ENCODE data around the gene TBX2.

TBX2 gene

GRCh38 chr17:61458000-61458399 lies 58.4 kb downstream of the TBX2 start:
- H3K9me3 ChIP-seq (ENCODE audit: insufficient read depth, low read depth, low read length), result no peaks in the 10 kb centered on the region
- H3K36me3 ChIP-seq (ENCODE audit: insufficient read depth, low read length), result no peaks in the 10 kb centered on the region
- H3K27me3 ChIP-seq (ENCODE audit: insufficient read depth, low read length, poor library complexity, severe bottlenecking), result no peaks in the 10 kb centered on the region
- no peaks in the 10 kb centered on the region for H3F3A ChIP-seq (ENCODE audit: low read depth)
- no peak overlapping the region for H2AFZ ChIP-seq (ENCODE audit: low read length)
- no peaks in the 10 kb centered on the region for H3K79me2 ChIP-seq (ENCODE audit: insufficient read depth, low read length)
- H4K20me1 ChIP-seq (ENCODE audit: insufficient read depth, low read length, poor library complexity, severe bottlenecking), result no peaks in the 10 kb centered on the region
- TF ChIP-seq CTCF (conservative IDR thresholded peaks at IDR 0.05; ENCODE audit: low read length) (no peak), EZH2phosphoT487 (IDR thresholded peaks at IDR 0.05; ENCODE audit: borderline replicate concordance) (no peak)
- no peaks in the 10 kb centered on the region for H3K9me2 ChIP-seq (replicated peaks; ENCODE audit: low read depth, low read length)
- no peak overlapping the region for H3K4me2 ChIP-seq (ENCODE audit: low read depth, low read length, poor library complexity, severe bottlenecking)
- peaks cover 17% of the 10 kb centered on the region for H3K4me1 ChIP-seq (ENCODE audit: insufficient read depth, low read length, poor library complexity, severe bottlenecking)
- H3K9ac ChIP-seq (ENCODE audit: low read depth, low read length, poor library complexity, severe bottlenecking), result no peak overlapping the region
- H3K4me3 ChIP-seq (ENCODE audit: low read length, poor library complexity, severe bottlenecking), result no peak overlapping the region

- no peaks in the 10 kb centered on the region for H3K27me3 ChIP-seq (ENCODE audit: insufficient read depth, low read length, poor library complexity, severe bottlenecking)
- H3K4me1 ChIP-seq (ENCODE audit: insufficient read depth, low read length, poor library complexity, severe bottlenecking), result peaks cover 17% of the 10 kb centered on the region
- H3K9me3 ChIP-seq (ENCODE audit: insufficient read depth, low read depth, low read length), result no peaks in the 10 kb centered on the region
- no peak overlapping the region for H3K9ac ChIP-seq (ENCODE audit: low read depth, low read length, poor library complexity, severe bottlenecking)
- no peaks in the 10 kb centered on the region for H3K79me2 ChIP-seq (ENCODE audit: insufficient read depth, low read length)
- no peak overlapping the region for H2AFZ ChIP-seq (ENCODE audit: low read length)
- H3K9me2 ChIP-seq (replicated peaks; ENCODE audit: low read depth, low read length), result no peaks in the 10 kb centered on the region
- TF ChIP-seq EZH2phosphoT487 (IDR thresholded peaks at IDR 0.05; ENCODE audit: borderline replicate concordance) (no peak), CTCF (conservative IDR thresholded peaks at IDR 0.05; ENCODE audit: low read length) (no peak)
- H3K36me3 ChIP-seq (ENCODE audit: insufficient read depth, low read length), result no peaks in the 10 kb centered on the region
- H3K4me2 ChIP-seq (ENCODE audit: low read depth, low read length, poor library complexity, severe bottlenecking), result no peak overlapping the region
- no peak overlapping the region for H3K4me3 ChIP-seq (ENCODE audit: low read length, poor library complexity, severe bottlenecking)
- no peaks in the 10 kb centered on the region for H4K20me1 ChIP-seq (ENCODE audit: insufficient read depth, low read length, poor library complexity, severe bottlenecking)
- H3F3A ChIP-seq (ENCODE audit: low read depth), result no peaks in the 10 kb centered on the region
Observed at GRCh38 chr17:61458421-61459141, 58.9 kb downstream of the TBX2 start.
